SKM-1 (cell line): ENCODE data around the gene C6orf163.

Experiments
- DNase-seq: peaks from one replicate; lab custom pipeline; 2025; ENCODE audit not compliant: unreplicated experiment; lab: John Stamatoyannopoulos, UW

C6orf163 gene

DNA sequence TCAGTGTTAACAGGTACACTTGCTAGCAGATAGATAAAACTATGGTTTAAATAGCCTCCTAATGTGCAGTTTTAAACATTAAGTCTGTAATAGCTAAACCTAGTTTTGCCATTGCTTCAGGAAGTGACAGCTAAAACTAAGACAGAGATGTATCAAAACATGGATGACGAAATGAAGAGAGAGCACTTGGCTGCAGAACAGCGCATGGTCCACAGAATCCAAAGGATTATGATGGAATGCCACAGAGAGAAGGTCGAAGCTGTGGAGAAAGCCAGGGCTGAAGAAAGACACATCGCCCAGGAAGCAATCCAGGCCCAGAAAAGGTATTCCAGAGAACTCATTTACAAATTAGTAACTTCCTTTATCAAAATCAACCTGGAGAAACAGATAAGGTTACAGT is 11.6 kb downstream of the C6orf163 start:
- DNase-seq = no peak

GRCh38 chr6:87357479-87358196 is 13.0 kb downstream of the C6orf163 start:
- no peak for DNase-seq

- no peak for DNase-seq
These were observed 20.1 kb downstream of the C6orf163 start for GRCh38 chr6:87364602-87365252.

- DNase-seq = no peak
These were observed 21.6 kb downstream of the C6orf163 start for GRCh38 chr6:87366072-87366827.

DNA sequence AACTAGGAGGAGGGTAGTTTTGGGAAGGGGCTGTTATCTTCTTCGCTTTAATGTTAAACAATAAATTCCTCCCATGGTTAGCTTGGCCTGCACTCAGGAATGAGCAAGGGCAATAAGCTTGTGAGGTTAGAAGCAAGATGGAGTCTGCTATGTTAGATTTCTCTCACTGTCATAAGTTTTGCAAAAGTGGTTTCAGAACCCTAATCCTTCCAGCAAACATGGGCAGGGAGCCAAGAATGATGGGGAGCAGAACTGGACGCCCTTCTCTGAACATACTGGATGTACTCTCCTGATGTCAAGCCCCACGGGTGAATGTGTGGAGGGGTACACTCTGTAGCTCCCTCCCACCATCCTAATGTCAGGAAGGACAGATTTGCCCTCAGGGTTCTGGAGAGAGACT is 22.3 kb downstream of the C6orf163 start:
- DNase-seq = no peak

- DNase-seq = no peak
These were observed 28.8 kb downstream of the C6orf163 start for GRCh38 chr6:87373377-87373776.

DNA sequence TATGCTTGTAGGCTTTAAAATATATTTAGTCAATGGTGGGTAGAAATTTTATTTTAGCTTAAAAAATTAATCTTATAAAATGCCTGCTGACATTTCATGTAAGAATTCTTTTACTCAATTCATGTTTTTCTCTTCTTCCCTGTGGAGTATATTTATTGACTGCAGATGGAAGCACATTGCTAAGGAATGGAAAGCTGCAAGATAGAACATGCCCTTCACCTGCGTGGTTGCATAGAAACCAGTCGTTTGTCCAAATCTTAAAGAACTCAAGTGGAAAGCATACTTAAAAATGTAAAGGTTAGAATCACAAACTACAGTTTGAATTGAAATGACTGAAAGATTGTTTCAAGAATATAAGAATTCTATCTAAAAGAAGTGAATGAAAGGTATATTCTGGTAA is 30.7 kb downstream of the C6orf163 start:
- DNase-seq = no peak

- no peak for DNase-seq
These were observed 32.0 kb downstream of the C6orf163 start for GRCh38 chr6:87376643-87377042.

DNA sequence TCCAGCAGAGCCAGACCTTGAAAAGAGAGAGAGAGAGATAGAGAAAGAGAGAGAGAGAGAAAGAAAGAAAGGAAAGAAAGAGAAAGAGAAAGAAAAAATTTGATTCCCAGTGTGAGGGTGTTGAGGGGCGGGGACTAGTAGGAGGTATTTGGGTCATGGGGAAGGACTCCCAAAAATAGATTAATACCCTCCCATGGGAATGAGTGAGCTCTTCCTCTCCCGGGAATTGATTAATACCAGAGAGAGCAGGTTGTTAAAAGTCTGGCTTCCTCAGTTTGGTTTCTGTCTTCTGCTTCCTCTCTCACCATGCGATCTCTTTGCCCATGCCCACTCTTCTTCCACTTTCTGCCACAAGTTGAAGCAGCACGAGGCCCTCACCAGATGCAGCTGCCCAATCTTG is 34.3 kb downstream of the C6orf163 start:
- no peak for DNase-seq

DNA sequence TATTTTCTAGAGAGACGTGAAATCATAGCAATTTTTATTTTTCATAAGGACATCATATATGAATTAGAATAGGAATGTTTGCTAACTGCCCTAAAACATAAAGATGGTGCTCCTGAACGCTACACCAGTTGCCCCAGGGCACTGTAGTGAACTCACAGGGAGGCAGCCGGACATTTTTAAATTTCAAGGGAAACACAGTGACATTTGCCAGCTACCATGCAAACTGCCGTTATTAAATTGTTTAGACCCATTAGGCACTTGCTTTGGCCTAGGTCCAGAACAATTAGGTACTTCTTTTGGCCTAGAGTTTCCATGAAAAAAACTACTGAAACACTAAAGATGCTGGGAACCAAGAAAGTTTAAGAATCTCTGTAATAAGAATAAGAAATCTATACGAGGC is 38.2 kb downstream of the C6orf163 start:
- DNase-seq = no peak

DNA sequence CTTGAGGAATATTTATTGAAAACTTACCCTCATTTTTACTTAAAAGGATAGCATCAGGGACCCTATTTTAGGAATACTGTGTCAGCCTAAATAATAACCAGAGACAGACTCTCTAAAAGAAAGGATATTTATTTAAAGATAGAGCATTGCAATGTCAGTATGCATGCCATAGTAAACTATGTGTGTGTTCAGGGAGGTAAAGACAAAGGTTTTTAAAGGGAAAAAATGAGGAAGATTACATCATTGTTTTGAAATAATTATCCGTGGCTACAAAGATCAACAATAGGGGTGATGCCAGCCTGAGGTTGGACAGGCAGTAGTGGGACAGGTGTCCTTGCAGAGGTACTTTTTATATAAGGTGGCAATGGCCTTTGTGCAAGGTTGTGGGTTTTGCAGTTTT is 39.4 kb downstream of the C6orf163 start:
- no peak for DNase-seq

- DNase-seq = no peak
These were observed 39.8 kb downstream of the C6orf163 start for GRCh38 chr6:87384449-87384848.

DNA sequence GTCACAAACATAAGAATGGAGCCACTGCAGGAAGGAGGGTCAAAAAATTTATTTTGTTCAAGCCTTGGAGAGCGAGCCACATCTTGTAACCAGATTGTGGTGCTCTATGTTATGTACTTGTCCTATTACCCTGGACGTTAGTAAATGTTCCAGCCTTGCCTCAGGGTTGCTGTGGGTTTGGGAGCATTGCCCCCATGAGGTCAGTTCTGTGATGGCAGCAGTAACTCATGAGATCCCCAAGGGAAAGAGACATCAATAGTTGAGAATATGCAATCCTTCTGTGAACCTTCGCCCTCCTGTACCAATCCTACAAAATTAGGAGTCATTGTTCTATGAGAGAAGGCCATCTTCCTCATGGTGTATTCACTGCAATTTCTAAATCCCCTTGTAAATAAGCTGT is 46.7 kb downstream of the C6orf163 start:
- DNase-seq = no peak

- DNase-seq = peak; percentile 64
These were observed 48.5 kb downstream of the C6orf163 start for GRCh38 chr6:87393026-87393622.

GRCh38 chr6:87395431-87395830 is 50.8 kb downstream of the C6orf163 start:
- no peak for DNase-seq

GRCh38 chr6:87396595-87397392 is 52.2 kb downstream of the C6orf163 start:
- DNase-seq = peak; percentile 83

DNA sequence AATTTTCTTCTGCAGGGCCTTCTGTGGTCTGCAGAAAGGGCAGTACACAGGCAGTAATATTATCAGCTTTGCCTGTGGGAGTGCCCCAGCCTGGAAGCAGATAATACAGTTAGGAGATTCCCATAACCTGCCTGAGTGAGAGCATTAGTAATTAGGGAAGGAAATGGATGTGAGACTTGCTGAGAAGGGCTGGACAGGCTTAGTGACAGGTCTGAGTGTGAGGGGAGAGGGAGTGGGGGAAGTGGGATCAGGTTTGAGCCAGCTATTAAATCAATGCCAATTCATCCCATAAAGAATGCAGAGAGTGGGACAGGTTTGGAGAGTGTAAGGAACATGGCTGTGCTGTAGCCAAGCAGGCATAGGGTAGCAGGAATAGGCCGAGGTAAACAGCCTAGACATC is 53.0 kb downstream of the C6orf163 start:
- DNase-seq = no peak

GRCh38 chr6:87401832-87402231 is 57.2 kb downstream of the C6orf163 start:
- DNase-seq = no peak

DNA sequence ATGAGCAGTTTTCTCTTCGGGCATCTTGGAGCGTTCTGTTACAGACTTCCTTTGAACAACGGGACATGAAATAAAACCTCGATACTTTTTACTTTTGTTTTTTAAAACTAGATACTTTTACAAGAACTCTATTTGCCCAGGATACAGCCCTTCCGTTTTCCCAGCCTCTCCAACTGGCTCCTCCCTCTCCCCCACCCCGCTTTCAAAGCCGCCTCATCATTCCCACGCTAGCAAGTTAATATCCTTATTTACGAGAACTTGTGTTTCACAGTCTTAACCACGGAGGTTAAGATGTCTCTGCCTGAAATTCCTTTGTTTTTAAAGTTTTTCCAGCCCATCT is 62.9 kb downstream of the C6orf163 start:
- DNase-seq = peak; percentile 3

GRCh38 chr6:87407901-87408720 is 63.5 kb downstream of the C6orf163 start, which contains the start of gene CFAP206:
TSS of gene CFAP206 (plus strand) at chr6:87407972. CDS start at chr6:87409840, 1,868 bp downstream.
- peak; percentile 39 for DNase-seq
